ENCODE data around the gene CENPF.

DNA sequence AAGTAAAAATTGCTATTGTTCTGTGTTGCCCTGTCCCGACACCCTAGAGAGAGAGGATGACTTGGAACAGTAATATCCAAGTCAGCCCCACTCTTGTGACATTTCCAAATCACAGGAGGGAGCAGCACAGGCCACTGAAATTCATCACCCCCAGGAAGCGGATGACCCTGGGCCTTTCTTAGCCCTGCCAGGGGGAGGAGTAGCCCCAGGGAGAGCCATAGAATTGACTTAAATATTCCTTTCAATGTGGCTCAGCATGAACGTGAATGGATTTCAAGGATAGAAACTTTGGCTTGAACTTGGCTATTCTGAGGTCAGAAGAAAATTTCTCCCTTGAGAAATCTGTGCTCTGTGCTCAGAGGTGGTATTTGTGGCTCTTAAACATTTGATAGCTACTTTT is 80.6 kb downstream of the CENPF start:
- no peak for TF ChIP-seq FOXK2 (IDR thresholded peaks at IDR 0.05)
- TF ChIP-seq ZNF20 (CRISPR knock-in tag; IDR thresholded peaks at IDR 0.05) = no peak
- TF ChIP-seq ZKSCAN8 (CRISPR knock-in tag; IDR thresholded peaks at IDR 0.05; ENCODE audit: borderline replicate concordance) = no peak
- TF ChIP-seq BHLHE40 (IDR thresholded peaks at IDR 0.05; ENCODE audit: low read length) = no peak
- no peak for TF ChIP-seq POLR2A (IDR thresholded peaks at IDR 0.05; ENCODE audit: insufficient read depth in 1 of 2, low read depth in 2 of 2, low read length in 2 of 2)
- no peak for TF ChIP-seq SIN3B (IDR thresholded peaks at IDR 0.05; ENCODE audit: low read length)
- TF ChIP-seq ARID2 (CRISPR knock-in tag; IDR thresholded peaks at IDR 0.05; ENCODE audit: borderline replicate concordance) = no peak
- TF ChIP-seq MAZ (IDR thresholded peaks at IDR 0.05; ENCODE audit: borderline replicate concordance, low read depth, low read length) = no peak
- TF ChIP-seq MAZ (CRISPR knock-in tag; IDR thresholded peaks at IDR 0.05; ENCODE audit: low read depth) = no peak
- TF ChIP-seq, protein P1, sequence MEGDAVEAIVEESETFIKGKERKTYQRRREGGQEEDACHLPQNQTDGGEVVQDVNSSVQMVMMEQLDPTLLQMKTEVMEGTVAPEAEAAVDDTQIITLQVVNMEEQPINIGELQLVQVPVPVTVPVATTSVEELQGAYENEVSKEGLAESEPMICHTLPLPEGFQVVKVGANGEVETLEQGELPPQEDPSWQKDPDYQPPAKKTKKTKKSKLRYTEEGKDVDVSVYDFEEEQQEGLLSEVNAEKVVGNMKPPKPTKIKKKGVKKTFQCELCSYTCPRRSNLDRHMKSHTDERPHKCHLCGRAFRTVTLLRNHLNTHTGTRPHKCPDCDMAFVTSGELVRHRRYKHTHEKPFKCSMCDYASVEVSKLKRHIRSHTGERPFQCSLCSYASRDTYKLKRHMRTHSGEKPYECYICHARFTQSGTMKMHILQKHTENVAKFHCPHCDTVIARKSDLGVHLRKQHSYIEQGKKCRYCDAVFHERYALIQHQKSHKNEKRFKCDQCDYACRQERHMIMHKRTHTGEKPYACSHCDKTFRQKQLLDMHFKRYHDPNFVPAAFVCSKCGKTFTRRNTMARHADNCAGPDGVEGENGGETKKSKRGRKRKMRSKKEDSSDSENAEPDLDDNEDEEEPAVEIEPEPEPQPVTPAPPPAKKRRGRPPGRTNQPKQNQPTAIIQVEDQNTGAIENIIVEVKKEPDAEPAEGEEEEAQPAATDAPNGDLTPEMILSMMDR (CRISPR knock-in tag; IDR thresholded peaks at IDR 0.05) = no peak
